Endothelial cell of umbilical vein (primary cell): ENCODE results near the gene MTRR.

Source experiments
- JUN ChIP-seq: IDR thresholded peaks from 2 replicates; pipeline ENCODE4 v1.6.1; 2011; ENCODE audit warnings: borderline replicate concordance, low read depth; ENCODE audit not compliant: insufficient read length, insufficient read depth
- POLR2AphosphoS5 ChIP-seq: IDR thresholded peaks from 2 replicates; pipeline ENCODE4 v1.6.1; 2012; ENCODE audit warnings: low read depth, mild to moderate bottlenecking, control low read depth, low read length, moderate library complexity; ENCODE audit not compliant: insufficient read depth
- TF ChIP-seq, protein P1 (sequence below), 2 donors: IDR thresholded peaks; 1 replicate in 1 of 2; 2 replicates in 1 of 2; pipeline ENCODE4 v1.5.1; 2011; ENCODE audit warnings: low read length in 2 of 2, mild to moderate bottlenecking in 2 of 2, moderate library complexity in 2 of 2, control low read depth in 1 of 2, inconsistent platforms in 1 of 2, low read depth in 1 of 2; ENCODE audit not compliant: insufficient read depth in 1 of 2; ENCODE audit errors: extremely low read depth in 1 of 2
- TF ChIP-seq, protein P2 (sequence below): IDR thresholded peaks from 2 replicates; pipeline ENCODE4 v1.6.1; 2011; ENCODE audit not compliant: insufficient read depth, insufficient read length

DNA sequence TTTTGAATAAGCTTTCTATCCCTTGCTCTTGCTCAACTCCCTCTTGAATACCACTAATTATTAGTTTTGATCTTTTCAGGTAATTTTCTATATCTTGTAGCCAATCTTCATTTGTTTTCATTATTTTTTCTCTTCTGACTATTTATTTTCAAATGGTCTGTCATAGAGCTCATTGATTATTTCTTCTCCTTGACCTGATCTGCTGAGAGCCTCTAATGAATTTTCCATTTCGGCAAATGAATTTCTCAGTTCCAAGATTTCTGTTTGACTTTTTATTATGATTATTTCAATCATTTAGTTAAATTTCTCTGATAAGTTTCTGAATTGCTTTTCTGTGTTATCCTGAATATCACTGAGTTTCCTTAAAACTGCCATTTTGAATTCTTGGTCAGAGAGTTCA is 39.4 kb downstream of the MTRR start:
- TF ChIP-seq, protein P1, sequence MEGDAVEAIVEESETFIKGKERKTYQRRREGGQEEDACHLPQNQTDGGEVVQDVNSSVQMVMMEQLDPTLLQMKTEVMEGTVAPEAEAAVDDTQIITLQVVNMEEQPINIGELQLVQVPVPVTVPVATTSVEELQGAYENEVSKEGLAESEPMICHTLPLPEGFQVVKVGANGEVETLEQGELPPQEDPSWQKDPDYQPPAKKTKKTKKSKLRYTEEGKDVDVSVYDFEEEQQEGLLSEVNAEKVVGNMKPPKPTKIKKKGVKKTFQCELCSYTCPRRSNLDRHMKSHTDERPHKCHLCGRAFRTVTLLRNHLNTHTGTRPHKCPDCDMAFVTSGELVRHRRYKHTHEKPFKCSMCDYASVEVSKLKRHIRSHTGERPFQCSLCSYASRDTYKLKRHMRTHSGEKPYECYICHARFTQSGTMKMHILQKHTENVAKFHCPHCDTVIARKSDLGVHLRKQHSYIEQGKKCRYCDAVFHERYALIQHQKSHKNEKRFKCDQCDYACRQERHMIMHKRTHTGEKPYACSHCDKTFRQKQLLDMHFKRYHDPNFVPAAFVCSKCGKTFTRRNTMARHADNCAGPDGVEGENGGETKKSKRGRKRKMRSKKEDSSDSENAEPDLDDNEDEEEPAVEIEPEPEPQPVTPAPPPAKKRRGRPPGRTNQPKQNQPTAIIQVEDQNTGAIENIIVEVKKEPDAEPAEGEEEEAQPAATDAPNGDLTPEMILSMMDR (IDR thresholded peaks at IDR 0.05; ENCODE audit: extremely low read depth in 1 of 2, insufficient read depth in 1 of 2, low read depth in 1 of 2, low read length in 2 of 2) = no peak
- no peak for TF ChIP-seq POLR2AphosphoS5
- TF ChIP-seq JUN = no peak
- TF ChIP-seq, protein P2, sequence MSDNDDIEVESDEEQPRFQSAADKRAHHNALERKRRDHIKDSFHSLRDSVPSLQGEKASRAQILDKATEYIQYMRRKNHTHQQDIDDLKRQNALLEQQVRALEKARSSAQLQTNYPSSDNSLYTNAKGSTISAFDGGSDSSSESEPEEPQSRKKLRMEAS = no peak
